B cell (primary cell): ENCODE data around the gene SH3RF3. TPM values are rescaled to one million over a fixed set of nuclear protein-coding genes. Genes with fewer than 3 reads are reported as not detected.

Source experiments
- ATAC-seq: fragments of 200-7000 bp; cut with Tn5 transposase; one replicate; pipeline ENCODE4 v1.10.0; 2021; ENCODE audit warnings: low read depth, mild to moderate bottlenecking, moderate number of reproducible peaks, moderate library complexity
- CTCF ChIA-PET: fragments of 350-600 bp; sonication (Branson Sonifier 250); formaldehyde crosslinking; loops from one replicate; lab custom pipeline; 2021; ENCODE audit warnings: antibody characterized with exemption, inconsistent platforms; lab: Charles Lee
- POLR2A ChIA-PET: fragments of 350-600 bp; sonication (Branson Sonifier 250); formaldehyde crosslinking; loops from one replicate; lab custom pipeline; 2021; ENCODE audit warnings: antibody characterized with exemption; lab: Charles Lee
- DNase-seq: peaks from one replicate; pipeline ENCODE4 v3.0.0; 2013
- H2AFZ ChIP-seq: 2 replicates; pipeline ENCODE4 v1.6.1; 2012; ENCODE audit warnings: mild to moderate bottlenecking, low read depth, low read length; ENCODE audit not compliant: insufficient read depth, poor library complexity, severe bottlenecking
- H3K27ac ChIP-seq, 2 donors: 1 replicate in 1 of 2; 2 replicates in 1 of 2; pipeline ENCODE4 v1.5.1; 2012 to 2013; ENCODE audit warnings: low read length in 2 of 2, mild to moderate bottlenecking in 2 of 2, moderate library complexity in 1 of 2
- H3K27me3 ChIP-seq, 4 experiments: fragments of 200-600 bp in 1 of 4; sonication (generic) in 1 of 4; replicated peaks in 1 of 4; 1 replicate in 2 of 4; 2 replicates in 2 of 4; pipeline versions ENCODE4 v1.6.1 to v1.7.0; 2013 to 2016; ENCODE audit warnings: low read length in 3 of 4, mild to moderate bottlenecking in 2 of 4, mixed read lengths in 1 of 4, moderate library complexity in 1 of 4; ENCODE audit not compliant: insufficient read depth in 4 of 4, control insufficient read depth in 3 of 4; ENCODE audit errors: control extremely low read depth in 1 of 4
- H3K36me3 ChIP-seq, 2 experiments: replicated peaks in 1 of 2; 1 replicate in 1 of 2; 2 replicates in 1 of 2; pipeline versions ENCODE4 v1.6.1 to v1.7.1; 2013; ENCODE audit warnings: low read length in 1 of 2; ENCODE audit not compliant: insufficient read depth in 2 of 2, control insufficient read depth in 1 of 2; ENCODE audit errors: control extremely low read depth in 1 of 2, extremely low read depth in 1 of 2
- H3K4me1 ChIP-seq, 2 donors: fragments of 200-600 bp in 1 of 2; sonication (generic) in 1 of 2; 1 replicate in 1 of 2; 2 replicates in 1 of 2; pipeline versions ENCODE4 v1.5.1 to v1.6.1; 2013 to 2017; ENCODE audit warnings: low read length in 2 of 2; ENCODE audit not compliant: control insufficient read depth in 2 of 2, insufficient read depth in 2 of 2
- H3K4me2 ChIP-seq: replicated peaks from 2 replicates; pipeline ENCODE3; 2012; ENCODE audit warnings: mild to moderate bottlenecking, low read depth, low read length; ENCODE audit not compliant: poor library complexity, severe bottlenecking
- H3K4me3 ChIP-seq, 5 experiments: fragments of 200-600 bp in 1 of 5; sonication (generic) in 1 of 5; 1 replicate in 3 of 5; 2 replicates in 2 of 5; pipeline versions ENCODE4 v1.5.1 to v1.7.0; 2011 to 2016; ENCODE audit warnings: low read length in 4 of 5, mild to moderate bottlenecking in 4 of 5, low read depth in 2 of 5, control low read depth in 1 of 5, moderate library complexity in 1 of 5; ENCODE audit not compliant: insufficient read depth in 1 of 5; ENCODE audit errors: control extremely low read depth in 1 of 5, extremely low read depth in 1 of 5
- H3K79me2 ChIP-seq: fragments of 200-600 bp; sonication (generic); one replicate; pipeline ENCODE4 v1.6.0; 2016; ENCODE audit warnings: low read length; ENCODE audit not compliant: control insufficient read depth, insufficient read depth
- H3K9ac ChIP-seq: fragments of 200-600 bp; sonication (generic); 2 replicates; pipeline ENCODE4 v1.6.1; 2017; ENCODE audit warnings: mild to moderate bottlenecking, low read length, moderate library complexity
- H3K9me3 ChIP-seq, 3 donors: one replicate each; pipeline versions ENCODE4 v1.6.1 to v1.7.1; 2013; ENCODE audit warnings: low read length in 2 of 3; ENCODE audit not compliant: control insufficient read depth in 2 of 3, insufficient read depth in 1 of 3; ENCODE audit errors: control extremely low read depth in 1 of 3
- H4K20me1 ChIP-seq: 2 replicates; pipeline ENCODE4 v1.6.0; 2012; ENCODE audit warnings: mild to moderate bottlenecking, low read length; ENCODE audit not compliant: insufficient read depth, control insufficient read depth, poor library complexity, severe bottlenecking
- H3K27ac Mint-ChIP-seq: one replicate; pipeline ENCODE4 v1.8.0; 2021; ENCODE audit warnings: mixed read lengths
- H3K27me3 Mint-ChIP-seq: one replicate; pipeline ENCODE4 v1.8.0; 2021; ENCODE audit warnings: mixed read lengths
- H3K4me1 Mint-ChIP-seq: one replicate; pipeline ENCODE4 v1.8.0; 2021; ENCODE audit warnings: mixed read lengths
- H3K4me3 Mint-ChIP-seq: one replicate; pipeline ENCODE4 v1.8.0; 2021; ENCODE audit warnings: mixed read lengths
- H3K9me3 Mint-ChIP-seq: one replicate; pipeline ENCODE4 v1.8.0; 2022; ENCODE audit warnings: mixed read lengths; ENCODE audit not compliant: insufficient read depth
- CTCF ChIP-seq: fragments of 200-600 bp; IDR thresholded peaks from one replicate; pipeline ENCODE4 v1.8.0; 2022; ENCODE audit warnings: antibody characterized with exemption, mild to moderate bottlenecking
- EZH2 ChIP-seq: IDR thresholded peaks from 2 replicates; pipeline ENCODE4 v1.6.1; 2012; ENCODE audit warnings: borderline replicate concordance, low read depth, mild to moderate bottlenecking, moderate library complexity, low read length; ENCODE audit not compliant: insufficient read depth, poor library complexity, severe bottlenecking
- WGBS: methylation state at CpG from one replicate; pipeline ENCODE4 v1.1.5; 2013; ENCODE audit warnings: missing lambda C conversion rate; ENCODE audit not compliant: insufficient coverage; 5-methylcytosine and 5-hydroxymethylcytosine counted together
- intact Hi-C: fragments of 100-400 bp; cut with micrococcal nuclease; formaldehyde crosslinking; loops from one replicate; pipeline ENCODE4 v1.10.0; 2022
- polyA plus RNA-seq: library from polyadenylated mRNA; depleted of rRNA; stranded (reverse); fragments of >200 nt; gene quantifications from 2 replicates; pipeline ENCODE4 v1.2.3, GENCODE V29; 2012
- total RNA-seq, 2 donors: library from RNA; stranded (reverse); fragments of 120-200 nt in 1 of 2; gene quantifications; 1 replicate in 1 of 2; 2 replicates in 1 of 2; pipeline versions ENCODE4 v1.2.3 to v1.2.4, GENCODE V29; 2013 to 2022

The SH3RF3 gene
- total and polyA plus RNA-seq, 2 donors (not counting 1 experiment from before 2014, with no cell fraction given) = 0.07 to 1.2 TPM

- no peak overlapping the region for H3K27ac ChIP-seq
- no peak for ATAC-seq
- WGBS = 89% methylated on average over 20 of the region's 21 CpGs
- no peaks in the 10 kb centered on the region for H3K27me3 ChIP-seq
- intact Hi-C loops = no loop called here
- no peaks in the 10 kb centered on the region for H3K9me3 ChIP-seq
- Mint-ChIP-seq H3K9me3 (no peaks in the 10 kb centered on the region), H3K4me3 (no peak overlapping the region), H3K27me3 (peaks cover 4% of the 10 kb centered on the region), H3K4me1 (no peaks in the 10 kb centered on the region), H3K27ac (no peak overlapping the region)
- no peak overlapping the region for H2AFZ ChIP-seq
- ChIA-PET POLR2A (no interaction called here), CTCF (no interaction called here)
- no peak overlapping the region for H3K4me3 ChIP-seq
- H3K9ac ChIP-seq = no peak overlapping the region
- no peak for TF ChIP-seq CTCF
- no peak for TF ChIP-seq EZH2
- no peaks in the 10 kb centered on the region for H3K36me3 ChIP-seq
- no peaks in the 10 kb centered on the region for H4K20me1 ChIP-seq
- no peak for DNase-seq
- no peaks in the 10 kb centered on the region for H3K79me2 ChIP-seq
- no peak overlapping the region for H3K4me2 ChIP-seq
- no peaks in the 10 kb centered on the region for H3K4me1 ChIP-seq
These were observed 72.7 kb downstream of the SH3RF3 start for GRCh38 chr2:109201465-109202327.

GRCh38 chr2:109202486-109202885, 73.5 kb downstream of the SH3RF3 start:
- H3K4me1 ChIP-seq = no peaks in the 10 kb centered on the region
- DNase-seq (no peak), ATAC-seq (no peak)
- ChIA-PET CTCF (no interaction called here), POLR2A (no interaction called here)
- Mint-ChIP-seq H3K27ac (no peak overlapping the region), H3K4me1 (no peaks in the 10 kb centered on the region), H3K4me3 (no peak overlapping the region), H3K27me3 (peaks cover 4% of the 10 kb centered on the region), H3K9me3 (no peaks in the 10 kb centered on the region)
- no peaks in the 10 kb centered on the region for H3K9me3 ChIP-seq
- no peaks in the 10 kb centered on the region for H3K79me2 ChIP-seq
- no peak overlapping the region for H3K9ac ChIP-seq
- no peaks in the 10 kb centered on the region for H3K36me3 ChIP-seq
- no peak overlapping the region for H2AFZ ChIP-seq
- no peaks in the 10 kb centered on the region for H4K20me1 ChIP-seq
- 98% methylated on average over 9 of the region's 9 CpGs for WGBS
- H3K27me3 ChIP-seq = no peaks in the 10 kb centered on the region
- TF ChIP-seq CTCF (no peak), EZH2 (no peak)
- intact Hi-C loops = no loop called here
- no peak overlapping the region for H3K27ac ChIP-seq
- H3K4me2 ChIP-seq = no peak overlapping the region
- H3K4me3 ChIP-seq = no peak overlapping the region
